ENCODE data around the gene RXFP4. TPM values are rescaled to one million over a fixed set of nuclear protein-coding genes. Genes with fewer than 3 reads are reported as not detected.

RXFP4 gene
- total and polyA plus RNA-seq, 4 donors = not detected

GRCh38 chr1:155966750-155967149 is 25.3 kb downstream of the RXFP4 start:
- H3K9me3 ChIP-seq (ENCODE audit: control insufficient read depth, insufficient read depth, low read length) = no peaks in the 10 kb centered on the region
- no peak overlapping the region for H3K27ac ChIP-seq (ENCODE audit: low read depth, low read length)
- H3K4me3 ChIP-seq (ENCODE audit: low read depth, low read length) = no peak overlapping the region
- no peak for DNase-seq (ENCODE audit: low read depth in 4 of 6, low spot score in 6 of 6)
- WGBS (ENCODE audit: insufficient coverage) = no CpG with 5 or more reads among the region's 7 CpGs
- H3K36me3 ChIP-seq (ENCODE audit: control insufficient read depth, insufficient read depth, low read length) = peaks cover 76% of the 10 kb centered on the region
- no peaks in the 10 kb centered on the region for H3K27me3 ChIP-seq (ENCODE audit: control insufficient read depth, insufficient read depth, low read length)
- H3K4me1 ChIP-seq (ENCODE audit: control insufficient read depth, insufficient read depth, low read length) = peaks cover 65% of the 10 kb centered on the region

- no peak for DNase-seq (ENCODE audit: low read depth in 4 of 6, low spot score in 6 of 6)
- H3K27me3 ChIP-seq (ENCODE audit: control insufficient read depth, insufficient read depth, low read length) = no peaks in the 10 kb centered on the region
- no peak overlapping the region for H3K4me3 ChIP-seq (ENCODE audit: low read depth, low read length)
- peaks cover 74% of the 10 kb centered on the region for H3K36me3 ChIP-seq (ENCODE audit: control insufficient read depth, insufficient read depth, low read length)
- peaks cover 69% of the 10 kb centered on the region for H3K4me1 ChIP-seq (ENCODE audit: control insufficient read depth, insufficient read depth, low read length)
- WGBS (ENCODE audit: insufficient coverage) = 26% methylated on average over 8 of the region's 13 CpGs
- H3K27ac ChIP-seq (ENCODE audit: low read depth, low read length) = peak overlapping the region; percentile 76
- H3K9me3 ChIP-seq (ENCODE audit: control insufficient read depth, insufficient read depth, low read length) = no peaks in the 10 kb centered on the region
These were observed 26.1 kb downstream of the RXFP4 start for GRCh38 chr1:155967341-155968050.

- Histone ChIP-seq H3K9me3 (ENCODE audit: control insufficient read depth, insufficient read depth, low read length) (no peaks in the 10 kb centered on the region), H3K27me3 (ENCODE audit: control insufficient read depth, insufficient read depth, low read length) (no peaks in the 10 kb centered on the region), H3K27ac (ENCODE audit: low read depth, low read length) (peak overlapping the region; percentile 76), H3K4me1 (ENCODE audit: control insufficient read depth, insufficient read depth, low read length) (peaks cover 68% of the 10 kb centered on the region), H3K4me3 (ENCODE audit: low read depth, low read length) (no peak overlapping the region), H3K36me3 (ENCODE audit: control insufficient read depth, insufficient read depth, low read length) (peaks cover 69% of the 10 kb centered on the region)
- no peak for DNase-seq (ENCODE audit: low read depth in 4 of 6, low spot score in 6 of 6)
- 22% methylated on average over 3 of the region's 7 CpGs for WGBS (ENCODE audit: insufficient coverage)
These were observed 26.6 kb downstream of the RXFP4 start for GRCh38 chr1:155968051-155968400.

DNA sequence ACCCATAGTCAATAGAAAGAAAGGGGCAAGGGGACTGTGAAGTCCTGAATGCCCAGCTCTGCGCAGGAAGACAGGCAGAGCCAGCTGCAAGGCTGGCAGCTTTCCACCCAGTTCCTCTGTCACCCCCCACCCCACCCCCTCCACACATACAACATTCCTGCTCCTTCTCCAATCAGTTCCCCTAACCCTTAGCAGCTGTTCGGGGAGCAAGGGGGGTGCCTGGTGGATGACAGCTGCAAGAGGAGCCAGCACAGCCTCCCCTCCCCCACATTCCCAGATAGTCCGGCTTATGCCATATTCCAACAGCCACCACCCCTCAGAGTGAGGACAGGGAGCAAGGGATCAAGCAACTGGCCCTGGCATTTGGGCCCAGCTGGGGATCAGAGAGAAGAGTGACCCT is 27.2 kb downstream of the RXFP4 start:
- Histone ChIP-seq H3K27ac (ENCODE audit: low read depth, low read length) (peak overlapping the region; percentile 76), H3K27me3 (ENCODE audit: control insufficient read depth, insufficient read depth, low read length) (no peaks in the 10 kb centered on the region), H3K4me1 (ENCODE audit: control insufficient read depth, insufficient read depth, low read length) (peaks cover 73% of the 10 kb centered on the region), H3K9me3 (ENCODE audit: control insufficient read depth, insufficient read depth, low read length) (no peaks in the 10 kb centered on the region), H3K36me3 (ENCODE audit: control insufficient read depth, insufficient read depth, low read length) (peaks cover 63% of the 10 kb centered on the region), H3K4me3 (ENCODE audit: low read depth, low read length) (no peak overlapping the region)
- WGBS (ENCODE audit: insufficient coverage) = no CpG with 5 or more reads among the region's 3 CpGs
- peak in 5 of 6 donors; percentile 17 to 91 (median 65) for DNase-seq (ENCODE audit: low read depth in 4 of 6, low spot score in 6 of 6)

DNA sequence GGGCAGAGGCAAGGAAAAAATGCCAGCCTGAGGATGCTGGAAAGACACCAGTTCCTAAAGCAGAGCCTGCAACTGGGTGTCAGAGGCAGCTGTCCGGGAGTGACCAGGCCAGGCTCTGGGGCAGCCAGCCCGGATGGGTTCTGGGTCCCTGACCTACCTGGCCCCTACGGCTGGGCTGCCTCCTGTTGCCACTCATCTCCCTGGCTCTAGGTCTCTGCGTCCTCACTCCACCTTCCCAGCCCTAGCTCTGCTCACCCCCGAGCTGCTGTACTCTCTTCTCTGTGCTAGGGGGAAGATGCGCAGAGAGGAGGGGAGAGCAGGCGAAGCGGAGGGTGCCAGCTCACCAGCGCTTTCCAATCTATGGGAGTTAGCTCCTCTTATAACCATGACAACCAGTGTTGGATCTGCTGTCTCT is 27.9 kb downstream of the RXFP4 start:
- 56% methylated on average over 3 of the region's 9 CpGs for WGBS (ENCODE audit: insufficient coverage)
- no peaks in the 10 kb centered on the region for H3K27me3 ChIP-seq (ENCODE audit: control insufficient read depth, insufficient read depth, low read length)
- peaks cover 56% of the 10 kb centered on the region for H3K36me3 ChIP-seq (ENCODE audit: control insufficient read depth, insufficient read depth, low read length)
- peaks cover 80% of the 10 kb centered on the region for H3K4me1 ChIP-seq (ENCODE audit: control insufficient read depth, insufficient read depth, low read length)
- no peaks in the 10 kb centered on the region for H3K9me3 ChIP-seq (ENCODE audit: control insufficient read depth, insufficient read depth, low read length)
- peak overlapping the region; percentile 26 for H3K27ac ChIP-seq (ENCODE audit: low read depth, low read length)
- DNase-seq (ENCODE audit: low read depth in 4 of 6, low spot score in 6 of 6) = peak in 1 of 6 donors; percentile 38
- no peak overlapping the region for H3K4me3 ChIP-seq (ENCODE audit: low read depth, low read length)

GRCh38 chr1:155970531-155971167 is 29.2 kb downstream of the RXFP4 start:
- Histone ChIP-seq H3K9me3 (ENCODE audit: control insufficient read depth, insufficient read depth, low read length) (no peaks in the 10 kb centered on the region), H3K36me3 (ENCODE audit: control insufficient read depth, insufficient read depth, low read length) (peaks cover 44% of the 10 kb centered on the region), H3K27ac (ENCODE audit: low read depth, low read length) (peak overlapping the region; percentile 63), H3K4me1 (ENCODE audit: control insufficient read depth, insufficient read depth, low read length) (peaks cover 93% of the 10 kb centered on the region), H3K27me3 (ENCODE audit: control insufficient read depth, insufficient read depth, low read length) (no peaks in the 10 kb centered on the region), H3K4me3 (ENCODE audit: low read depth, low read length) (no peak overlapping the region)
- WGBS (ENCODE audit: insufficient coverage) = 54% methylated on average over 11 of the region's 11 CpGs
- peak in 2 of 6 donors; percentile 10 to 40 for DNase-seq (ENCODE audit: low read depth in 4 of 6, low spot score in 6 of 6)

DNA sequence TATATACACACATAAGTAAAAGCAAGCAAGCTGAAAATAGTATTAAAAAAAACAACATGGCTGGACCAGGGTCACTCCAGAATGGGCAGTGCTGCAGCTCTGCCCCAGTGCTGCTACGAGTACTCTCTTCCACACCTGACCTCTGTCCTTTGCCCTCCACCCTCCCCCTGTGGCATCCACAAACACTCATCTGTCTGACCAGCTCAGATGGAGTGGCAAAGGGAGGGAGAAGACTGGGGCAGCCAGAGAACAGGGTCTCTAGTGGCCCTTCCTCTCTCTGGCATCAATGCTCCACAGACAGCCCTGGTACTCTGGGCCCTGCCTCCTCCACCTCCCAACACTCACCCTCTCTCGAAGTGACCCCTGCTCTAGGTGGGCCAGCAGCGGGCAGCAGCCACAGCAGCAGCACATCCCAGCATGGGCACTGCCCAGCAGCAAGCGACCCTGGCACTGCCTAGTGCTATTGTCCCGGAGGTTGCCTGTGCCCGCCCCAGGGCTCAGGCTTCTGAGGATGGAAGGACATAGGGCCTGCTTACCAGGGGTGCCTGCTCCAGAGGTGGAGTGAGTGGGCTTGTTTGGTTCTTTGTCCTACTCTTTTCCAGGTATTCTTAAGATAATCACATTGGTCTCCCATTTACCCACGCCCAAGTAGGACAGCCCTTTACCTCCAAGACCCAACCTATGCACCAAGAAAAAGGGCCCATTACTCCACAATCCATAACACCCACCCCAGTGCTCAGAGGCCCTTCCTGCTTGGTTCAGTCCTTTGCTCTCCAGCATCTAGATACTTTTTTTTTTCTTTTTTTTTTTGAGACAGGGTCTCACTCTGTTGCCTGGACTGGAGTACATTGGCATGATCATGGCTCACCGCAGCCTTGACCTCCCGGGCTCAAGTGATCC is 30.7 kb downstream of the RXFP4 start:
- H3K27me3 ChIP-seq (ENCODE audit: control insufficient read depth, insufficient read depth, low read length) = no peaks in the 10 kb centered on the region
- no peaks in the 10 kb centered on the region for H3K9me3 ChIP-seq (ENCODE audit: control insufficient read depth, insufficient read depth, low read length)
- H3K36me3 ChIP-seq (ENCODE audit: control insufficient read depth, insufficient read depth, low read length) = peaks cover 29% of the 10 kb centered on the region
- H3K4me1 ChIP-seq (ENCODE audit: control insufficient read depth, insufficient read depth, low read length) = peaks cover 97% of the 10 kb centered on the region
- 85% methylated on average over 6 of the region's 9 CpGs for WGBS (ENCODE audit: insufficient coverage)
- H3K27ac ChIP-seq (ENCODE audit: low read depth, low read length) = peak overlapping the region; percentile 15
- DNase-seq (ENCODE audit: low read depth in 4 of 6, low spot score in 6 of 6) = no peak
- H3K4me3 ChIP-seq (ENCODE audit: low read depth, low read length) = no peak overlapping the region

DNA sequence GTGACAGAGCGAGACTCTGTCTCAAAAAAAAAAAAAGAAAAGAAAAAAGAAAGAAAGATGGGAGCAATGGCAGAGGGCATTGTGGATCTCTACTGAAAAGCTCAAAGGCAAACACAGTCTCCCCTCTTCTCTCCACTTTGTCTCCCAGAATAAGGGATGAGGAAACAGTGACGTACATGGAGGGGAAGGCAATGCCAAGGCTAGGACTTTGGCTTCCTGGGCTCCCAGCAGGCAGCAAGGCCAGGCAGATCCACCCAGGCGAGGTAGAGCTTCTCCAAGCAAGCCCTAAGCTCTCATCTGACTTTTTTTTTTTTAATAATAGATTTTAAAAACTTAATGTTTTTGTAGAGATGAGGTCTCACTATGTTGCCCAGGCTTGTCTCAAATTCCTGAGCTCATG is 32.3 kb downstream of the RXFP4 start:
- 100% methylated on average over 1 of the region's 3 CpGs for WGBS (ENCODE audit: insufficient coverage)
- peaks cover 20% of the 10 kb centered on the region for H3K36me3 ChIP-seq (ENCODE audit: control insufficient read depth, insufficient read depth, low read length)
- H3K27me3 ChIP-seq (ENCODE audit: control insufficient read depth, insufficient read depth, low read length) = no peaks in the 10 kb centered on the region
- H3K4me1 ChIP-seq (ENCODE audit: control insufficient read depth, insufficient read depth, low read length) = peaks cover 93% of the 10 kb centered on the region
- peak overlapping the region; percentile 93 for H3K27ac ChIP-seq (ENCODE audit: low read depth, low read length)
- DNase-seq (ENCODE audit: low read depth in 4 of 6, low spot score in 6 of 6) = no peak
- no peak overlapping the region for H3K4me3 ChIP-seq (ENCODE audit: low read depth, low read length)
- H3K9me3 ChIP-seq (ENCODE audit: control insufficient read depth, insufficient read depth, low read length) = no peaks in the 10 kb centered on the region

DNA sequence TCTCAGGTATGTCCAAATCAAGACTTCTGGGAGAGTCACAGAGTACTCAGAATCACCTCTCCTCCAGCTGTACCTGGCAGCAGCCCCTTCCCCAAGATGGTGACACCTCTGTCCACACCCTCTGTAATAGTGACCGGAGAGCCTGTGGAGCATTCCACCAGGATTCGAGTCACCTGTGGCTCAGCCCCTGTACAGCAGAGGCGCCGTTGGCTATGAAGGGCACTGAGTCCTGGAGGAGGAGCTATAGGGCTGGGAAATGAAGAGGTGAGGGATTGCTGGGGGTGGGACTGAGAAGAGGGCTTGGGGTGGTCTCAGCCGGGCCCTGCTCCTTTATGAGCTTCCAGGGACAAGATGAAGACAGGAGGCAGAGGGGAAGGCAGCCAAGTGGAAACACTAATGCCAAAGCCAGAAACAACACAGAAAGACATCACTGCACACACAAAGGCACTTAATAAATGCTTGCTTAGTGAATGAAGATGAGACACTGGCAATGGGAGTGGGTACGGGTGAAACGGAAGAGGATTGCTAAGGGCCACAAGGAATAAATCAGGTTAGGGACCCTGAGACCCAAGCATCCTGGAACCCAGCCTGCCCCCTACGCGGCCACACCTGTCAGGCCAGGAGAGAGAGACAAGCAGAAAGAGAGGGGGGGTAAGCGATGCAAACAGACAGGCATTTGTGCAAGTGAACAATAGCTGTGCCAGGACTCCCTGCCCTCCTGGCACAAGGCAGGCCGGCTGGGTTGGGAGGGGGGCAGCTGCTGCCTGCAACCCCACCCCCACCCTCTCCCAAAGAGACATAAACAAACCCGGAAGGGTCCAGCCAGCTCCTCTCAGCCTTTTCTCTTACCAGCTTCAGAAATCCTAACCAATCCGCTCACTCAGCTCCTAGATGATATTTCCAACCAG is 33.0 kb downstream of the RXFP4 start:
- 25% methylated on average over 9 of the region's 13 CpGs for WGBS (ENCODE audit: insufficient coverage)
- peak overlapping the region; percentile 96 for H3K4me3 ChIP-seq (ENCODE audit: low read depth, low read length)
- H3K9me3 ChIP-seq (ENCODE audit: control insufficient read depth, insufficient read depth, low read length) = no peaks in the 10 kb centered on the region
- H3K36me3 ChIP-seq (ENCODE audit: control insufficient read depth, insufficient read depth, low read length) = peaks cover 14% of the 10 kb centered on the region
- H3K4me1 ChIP-seq (ENCODE audit: control insufficient read depth, insufficient read depth, low read length) = peaks cover 93% of the 10 kb centered on the region
- no peaks in the 10 kb centered on the region for H3K27me3 ChIP-seq (ENCODE audit: control insufficient read depth, insufficient read depth, low read length)
- DNase-seq (ENCODE audit: low read depth in 4 of 6, low spot score in 6 of 6) = peak in 3 of 6 donors; percentile 35 to 89 (median 79)
- H3K27ac ChIP-seq (ENCODE audit: low read depth, low read length) = peak overlapping the region; percentile 93
